Effector memory CD4-positive, alpha-beta T cell (primary cell): ENCODE data around the gene MAPK1IP1L.
"Not testable (repeated sequence)": the region's sequence is repeated elsewhere in the genome, so short reads cannot be mapped to it uniquely, and the experiment has no call there.

Experiments
- DNase-seq, 3 donors: peaks; one replicate each; pipeline ENCODE4 v3.0.0-alpha.2; 2020
- H3K27ac ChIP-seq: 2 replicates; pipeline ENCODE4 v1.7.0; 2013; ENCODE audit warnings: mild to moderate bottlenecking, low read length, moderate library complexity; ENCODE audit not compliant: insufficient read depth, poor library complexity, severe bottlenecking
- H3K27me3 ChIP-seq: replicated peaks from 2 replicates; pipeline ENCODE4 v1.7.0; 2013; ENCODE audit warnings: mild to moderate bottlenecking, low read length; ENCODE audit not compliant: insufficient read depth, control insufficient read depth, poor library complexity, severe bottlenecking
- H3K36me3 ChIP-seq: 2 replicates; pipeline ENCODE4 v1.7.0; 2013; ENCODE audit warnings: mild to moderate bottlenecking, low read length, moderate library complexity; ENCODE audit not compliant: control insufficient read depth, insufficient read depth
- H3K4me1 ChIP-seq: 2 replicates; pipeline ENCODE4 v1.7.0; 2013; ENCODE audit warnings: low read length, mild to moderate bottlenecking; ENCODE audit not compliant: control insufficient read depth, insufficient read depth, poor library complexity, severe bottlenecking
- H3K4me3 ChIP-seq: 2 replicates; pipeline ENCODE4 v1.7.0; 2013; ENCODE audit warnings: low read length, low read depth, mild to moderate bottlenecking; ENCODE audit not compliant: insufficient read depth, poor library complexity, severe bottlenecking
- H3K9me3 ChIP-seq: 2 replicates; pipeline ENCODE4 v1.7.0; 2013; ENCODE audit warnings: mild to moderate bottlenecking, low read length, moderate library complexity; ENCODE audit not compliant: control insufficient read depth

Gene MAPK1IP1L

GRCh38 chr14:55053018-55053417 is 1.6 kb downstream of the MAPK1IP1L start:
- Histone ChIP-seq H3K4me1 (peaks cover 12% of the 10 kb centered on the region), H3K36me3 (peaks cover 7% of the 10 kb centered on the region), H3K27ac (peak overlapping the region; percentile 100), H3K4me3 (peak overlapping the region; percentile 96), H3K27me3 (no peaks in the 10 kb centered on the region), H3K9me3 (no peaks in the 10 kb centered on the region)
- no peak for DNase-seq

GRCh38 chr14:55053500-55053899 is 2.1 kb downstream of the MAPK1IP1L start:
- peak overlapping the region; percentile 100 for H3K27ac ChIP-seq
- peaks cover 10% of the 10 kb centered on the region for H3K36me3 ChIP-seq
- no peaks in the 10 kb centered on the region for H3K27me3 ChIP-seq
- no peaks in the 10 kb centered on the region for H3K9me3 ChIP-seq
- DNase-seq: no peak
- H3K4me3 ChIP-seq: no peak overlapping the region
- peaks cover 12% of the 10 kb centered on the region for H3K4me1 ChIP-seq

GRCh38 chr14:55054098-55054497 is 2.7 kb downstream of the MAPK1IP1L start:
- no peaks in the 10 kb centered on the region for H3K9me3 ChIP-seq
- DNase-seq: no peak
- peaks cover 12% of the 10 kb centered on the region for H3K4me1 ChIP-seq
- no peaks in the 10 kb centered on the region for H3K27me3 ChIP-seq
- peaks cover 10% of the 10 kb centered on the region for H3K36me3 ChIP-seq
- H3K27ac ChIP-seq: no peak overlapping the region
- no peak overlapping the region for H3K4me3 ChIP-seq

GRCh38 chr14:55057919-55058318 is 6.5 kb downstream of the MAPK1IP1L start:
- H3K27ac ChIP-seq: no peak overlapping the region
- no peaks in the 10 kb centered on the region for H3K27me3 ChIP-seq
- H3K4me3 ChIP-seq: no peak overlapping the region
- no peaks in the 10 kb centered on the region for H3K9me3 ChIP-seq
- H3K36me3 ChIP-seq: peaks cover 18% of the 10 kb centered on the region
- H3K4me1 ChIP-seq: peaks cover 12% of the 10 kb centered on the region
- no peak for DNase-seq

GRCh38 chr14:55059333-55059732 is 7.9 kb downstream of the MAPK1IP1L start:
- H3K36me3 ChIP-seq: peaks cover 26% of the 10 kb centered on the region
- no peak overlapping the region for H3K27ac ChIP-seq
- no peaks in the 10 kb centered on the region for H3K27me3 ChIP-seq
- no peak overlapping the region for H3K4me3 ChIP-seq
- DNase-seq: no peak
- H3K4me1 ChIP-seq: no peaks in the 10 kb centered on the region
- H3K9me3 ChIP-seq: no peaks in the 10 kb centered on the region

- no peak for DNase-seq
- H3K36me3 ChIP-seq: peaks cover 36% of the 10 kb centered on the region
- H3K4me3 ChIP-seq: no peak overlapping the region
- no peaks in the 10 kb centered on the region for H3K4me1 ChIP-seq
- H3K27me3 ChIP-seq: no peaks in the 10 kb centered on the region
- H3K9me3 ChIP-seq: no peaks in the 10 kb centered on the region
- no peak overlapping the region for H3K27ac ChIP-seq
Measured at GRCh38 chr14:55062517-55063351, 11.3 kb downstream of the MAPK1IP1L start.

- not testable (repeated sequence) for H3K9me3 ChIP-seq, H3K4me1 ChIP-seq, H3K27me3 ChIP-seq, DNase-seq, H3K4me3 ChIP-seq, H3K27ac ChIP-seq
- peaks cover 30% of the 10 kb centered on the region for H3K36me3 ChIP-seq
Measured at GRCh38 chr14:55064896-55065295, 13.4 kb downstream of the MAPK1IP1L start.

- Histone ChIP-seq H3K4me1 (no peaks in the 10 kb centered on the region), H3K27ac (no peak overlapping the region), H3K27me3 (no peaks in the 10 kb centered on the region), H3K4me3 (no peak overlapping the region), H3K9me3 (no peaks in the 10 kb centered on the region), H3K36me3 (peaks cover 30% of the 10 kb centered on the region)
- no peak for DNase-seq
Measured at GRCh38 chr14:55065411-55065810, 14.0 kb downstream of the MAPK1IP1L start.

- no peak overlapping the region for H3K27ac ChIP-seq
- no peak overlapping the region for H3K4me3 ChIP-seq
- no peaks in the 10 kb centered on the region for H3K9me3 ChIP-seq
- DNase-seq: no peak
- no peaks in the 10 kb centered on the region for H3K27me3 ChIP-seq
- peaks cover 30% of the 10 kb centered on the region for H3K36me3 ChIP-seq
- H3K4me1 ChIP-seq: no peaks in the 10 kb centered on the region
Measured at GRCh38 chr14:55066223-55066622, 14.8 kb downstream of the MAPK1IP1L start.

GRCh38 chr14:55070981-55071411 is 19.5 kb downstream of the MAPK1IP1L start:
- H3K9me3 ChIP-seq: no peaks in the 10 kb centered on the region
- H3K27me3 ChIP-seq: no peaks in the 10 kb centered on the region
- no peak overlapping the region for H3K4me3 ChIP-seq

More at GRCh38 chr14:55070981-55071411, 19.5 kb downstream of the MAPK1IP1L start:
- no peak for DNase-seq
- Histone ChIP-seq H3K36me3 (no peaks in the 10 kb centered on the region), H3K27ac (no peak overlapping the region), H3K4me1 (peaks cover 5% of the 10 kb centered on the region)
